GM21526 (cell line): ENCODE results near the gene HP1BP3.
"Not testable (repeated sequence)": the region's sequence is repeated elsewhere in the genome, so short reads cannot be mapped to it uniquely, and the experiment has no call there.

ENCODE experiments used
- ATAC-seq: cut with Tn5 transposase; IDR thresholded peaks from one replicate; pipeline ENCODE4 v1.9.1; 2021; ENCODE audit warnings: moderate library complexity; ENCODE audit not compliant: unreplicated experiment, low FRiP score

HP1BP3 gene

GRCh38 chr1:20728371-20729154 is 58.5 kb downstream of the HP1BP3 start:
- no peak for ATAC-seq

GRCh38 chr1:20727746-20728316 is 59.3 kb downstream of the HP1BP3 start:
- no peak for ATAC-seq

- ATAC-seq = no peak
Observed at GRCh38 chr1:20726932-20727745, 60.0 kb downstream of the HP1BP3 start.

GRCh38 chr1:20726118-20726911 is 60.8 kb downstream of the HP1BP3 start:
- no peak for ATAC-seq

GRCh38 chr1:20725189-20726117 is 61.7 kb downstream of the HP1BP3 start:
- ATAC-seq = no peak

- ATAC-seq = no peak
Observed at GRCh38 chr1:20724364-20725188, 62.5 kb downstream of the HP1BP3 start.

GRCh38 chr1:20723537-20724363 is 63.4 kb downstream of the HP1BP3 start:
- no peak for ATAC-seq

- ATAC-seq = no peak
Observed at GRCh38 chr1:20723159-20723536, 64.0 kb downstream of the HP1BP3 start.

- no peak for ATAC-seq
Observed at GRCh38 chr1:20721117-20722061, 65.7 kb downstream of the HP1BP3 start.

- ATAC-seq = no peak
Observed at GRCh38 chr1:20720631-20721091, 66.4 kb downstream of the HP1BP3 start.

GRCh38 chr1:20719871-20720620 is 67.1 kb downstream of the HP1BP3 start:
- no peak for ATAC-seq

GRCh38 chr1:20719261-20719660 is 67.8 kb downstream of the HP1BP3 start:
- ATAC-seq = no peak

- ATAC-seq = not testable (repeated sequence)
Observed at GRCh38 chr1:20718343-20718882, 68.7 kb downstream of the HP1BP3 start.

- no peak for ATAC-seq
Observed at GRCh38 chr1:20717452-20718342, 69.4 kb downstream of the HP1BP3 start, which contains the start of gene KIF17. KIF17 (minus strand) TSS chr1:20718007; CDS start chr1:20717706, 301 bp downstream.

GRCh38 chr1:20716232-20716631 is 70.9 kb downstream of the HP1BP3 start:
- ATAC-seq = no peak
